ENCODE results near the gene DYNC2LI1. TPM values are rescaled to one million over a fixed set of nuclear protein-coding genes. Genes with fewer than 3 reads are reported as not detected.

The DYNC2LI1 gene
- total RNA-seq, 1 donor from 2014 or later: 2.9 TPM

- intact Hi-C loops (cut with DNase I): no loop called here
- H3K27ac ChIP-seq: no peak overlapping the region
- no peaks in the 10 kb centered on the region for H3K36me3 ChIP-seq
- no peak for TF ChIP-seq CTCF (IDR thresholded peaks at IDR 0.05)
- H3K9me3 ChIP-seq: no peaks in the 10 kb centered on the region
- no peak for DNase-seq (ENCODE audit: low spot score in 2 of 2)
- no peaks in the 10 kb centered on the region for H3K4me1 ChIP-seq
- H3K4me3 ChIP-seq: no peak overlapping the region
- no peaks in the 10 kb centered on the region for H3K27me3 ChIP-seq
Measured at GRCh38 chr2:43837033-43837432, 63.2 kb downstream of the DYNC2LI1 start.

GRCh38 chr2:43837831-43838559 lies 64.2 kb downstream of the DYNC2LI1 start:
- no peaks in the 10 kb centered on the region for H3K27me3 ChIP-seq
- no peaks in the 10 kb centered on the region for H3K4me1 ChIP-seq
- intact Hi-C loops (cut with DNase I): no loop called here
- H3K27ac ChIP-seq: no peak overlapping the region
- H3K36me3 ChIP-seq: no peaks in the 10 kb centered on the region
- H3K4me3 ChIP-seq: no peak overlapping the region
- no peak for TF ChIP-seq CTCF (IDR thresholded peaks at IDR 0.05)
- DNase-seq (ENCODE audit: low spot score in 2 of 2): no peak
- H3K9me3 ChIP-seq: no peaks in the 10 kb centered on the region

DNA sequence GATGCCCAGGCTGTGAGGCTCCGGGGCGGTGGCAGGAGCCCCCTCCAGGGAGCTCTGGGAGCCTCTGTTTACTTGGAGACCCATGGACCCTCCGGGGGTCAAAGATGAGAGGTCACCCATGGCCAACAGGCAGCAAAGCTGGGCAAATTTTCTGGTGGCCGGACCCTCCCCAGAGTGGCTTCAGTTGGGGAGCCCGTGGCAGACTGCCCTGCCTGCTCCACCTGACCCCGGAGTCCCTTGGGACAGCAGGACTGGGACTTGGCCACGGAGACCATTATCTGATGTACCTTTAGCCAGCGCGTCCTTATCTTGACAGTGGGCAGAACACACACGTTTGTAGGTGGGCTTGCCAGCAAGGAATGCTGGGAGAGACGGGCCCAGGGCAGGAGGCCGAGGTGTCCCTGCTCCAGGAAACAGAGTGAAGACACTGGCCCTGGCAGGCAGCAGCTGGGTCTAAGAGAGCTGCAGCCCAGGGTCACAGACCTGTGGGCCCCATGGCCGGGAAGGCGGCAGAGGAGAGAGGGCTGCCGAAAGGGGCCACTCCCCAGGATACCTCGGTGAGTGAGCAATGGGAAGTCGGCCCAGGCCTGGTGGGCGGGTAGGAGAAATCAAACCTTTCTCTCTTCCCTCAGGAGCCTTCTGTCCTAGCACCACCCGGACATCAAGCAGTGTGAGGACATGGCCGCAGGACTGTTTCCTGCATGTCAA lies 64.9 kb downstream of the DYNC2LI1 start, which contains the start of the genes ABCG5 and ABCG8:
TSS of gene ABCG5 (minus strand) at position 280 of the 708 bp plus-strand sequence. CDS start at position 120, 160 bp downstream.
TSS of gene ABCG8 (plus strand) at position 412 of the 708 bp plus-strand sequence. CDS start at position 495, 83 bp downstream.
- H3K4me1 ChIP-seq: no peaks in the 10 kb centered on the region
- intact Hi-C loops (cut with DNase I): no loop called here
- H3K36me3 ChIP-seq: no peaks in the 10 kb centered on the region
- no peak for DNase-seq (ENCODE audit: low spot score in 2 of 2)
- H3K4me3 ChIP-seq: no peak within 1 kb of the TSS
- no peak within 1 kb of the TSS for H3K27ac ChIP-seq
- H3K9me3 ChIP-seq: no peaks in the 10 kb centered on the region
- H3K27me3 ChIP-seq: no peaks in the 10 kb centered on the region
- TF ChIP-seq CTCF (IDR thresholded peaks at IDR 0.05): no peak

DNA sequence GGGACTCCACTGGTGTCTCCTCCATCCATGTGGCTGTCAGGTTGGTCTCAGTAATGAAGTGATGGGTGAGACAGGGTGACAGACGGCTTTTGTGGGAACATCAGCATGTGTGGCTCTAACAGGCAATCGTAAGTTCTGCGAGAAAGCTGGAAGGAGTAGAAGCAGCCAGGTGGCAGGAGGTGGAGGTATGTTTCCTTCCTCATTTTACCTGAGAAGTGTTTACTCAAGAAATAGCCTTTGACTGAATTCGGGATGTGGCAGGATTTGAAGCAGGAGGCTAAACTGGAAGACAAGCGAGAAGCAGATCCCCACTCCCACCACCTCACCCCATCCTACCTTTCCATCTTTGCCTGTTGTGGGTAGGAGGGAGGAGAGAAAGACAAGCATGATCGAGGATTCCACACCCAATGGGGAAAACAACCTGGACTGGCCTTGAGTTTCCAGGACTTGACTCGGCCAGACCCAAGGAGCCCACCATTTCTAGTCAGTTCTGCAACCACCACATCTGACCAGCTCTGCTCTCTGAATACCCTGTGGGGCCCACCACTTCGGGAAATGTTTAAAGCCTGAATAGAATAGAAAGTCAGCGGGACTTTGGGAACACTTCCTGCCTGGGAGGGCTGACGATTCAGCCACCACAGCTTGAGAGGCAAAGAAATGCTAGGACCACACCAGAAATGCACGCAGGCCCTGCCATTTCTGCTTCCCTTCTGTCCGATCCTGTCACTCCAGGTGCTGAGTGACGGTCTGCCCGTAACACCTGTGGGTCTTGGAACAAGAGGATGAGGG lies 66.1 kb downstream of the DYNC2LI1 start:
- no peak for DNase-seq (ENCODE audit: low spot score in 2 of 2)
- no peak overlapping the region for H3K27ac ChIP-seq
- no peaks in the 10 kb centered on the region for H3K27me3 ChIP-seq
- no peak overlapping the region for H3K4me3 ChIP-seq
- no peaks in the 10 kb centered on the region for H3K9me3 ChIP-seq
- intact Hi-C loops (cut with DNase I): no loop called here
- no peaks in the 10 kb centered on the region for H3K36me3 ChIP-seq
- no peak for TF ChIP-seq CTCF (IDR thresholded peaks at IDR 0.05)
- no peaks in the 10 kb centered on the region for H3K4me1 ChIP-seq

DNA sequence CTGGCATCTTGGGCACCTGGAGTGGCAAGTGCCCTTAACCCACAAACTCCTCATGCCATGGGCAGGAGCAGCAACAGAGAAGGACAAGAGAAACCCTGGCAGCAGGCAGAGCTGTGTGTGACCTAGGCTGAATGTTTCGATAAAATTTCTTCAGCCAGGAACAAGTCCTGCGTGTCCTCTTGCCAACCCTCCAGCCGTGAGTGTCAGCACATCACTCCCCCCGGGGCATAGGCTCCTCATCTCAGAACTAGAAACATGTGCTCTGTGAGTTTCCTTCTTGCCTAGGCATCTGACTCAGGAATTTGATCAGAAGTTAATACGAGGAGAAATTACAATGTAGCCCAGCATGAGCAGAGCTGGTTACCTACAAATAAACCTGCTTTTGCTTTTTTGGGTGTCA lies 67.1 kb downstream of the DYNC2LI1 start:
- Histone ChIP-seq H3K4me3 (no peak overlapping the region), H3K36me3 (no peaks in the 10 kb centered on the region), H3K27ac (no peak overlapping the region), H3K27me3 (no peaks in the 10 kb centered on the region), H3K9me3 (no peaks in the 10 kb centered on the region), H3K4me1 (no peaks in the 10 kb centered on the region)
- no peak for DNase-seq (ENCODE audit: low spot score in 2 of 2)
- no peak for TF ChIP-seq CTCF (IDR thresholded peaks at IDR 0.05)
- intact Hi-C loops (cut with DNase I): no loop called here

Data from ascending aorta (tissue), 2 donors.